Renal pelvis (tissue), 12 donors: Measurements from ENCODE around the gene MYL6B. TPM values are rescaled to one million over a fixed set of nuclear protein-coding genes. Genes with fewer than 3 reads are reported as not detected.
"Not testable (repeated sequence)": the region's sequence is repeated elsewhere in the genome, so short reads cannot be mapped to it uniquely, and the experiment has no call there.

Experiments used
- DNase-seq: peaks from one replicate; pipeline ENCODE4 v3.0.0-alpha.2; 2013
- long read RNA-seq, 16 experiments: transcript quantifications; one replicate each; lab custom pipeline, GENCODE V29; 2026
- polyA plus RNA-seq, 3 donors: library from polyadenylated mRNA; unstranded; fragments of 120-200 nt; gene quantifications; one replicate each; pipeline ENCODE4 v1.2.1, GENCODE V29; 2013; ENCODE audit not compliant: insufficient read length in 3 of 3

Gene MYL6B
- polyA plus RNA-seq, result 100 to 1,000 TPM; 158 to 186 (median 174) TPM
- long read RNA-seq, donor 1, transcript MYL6B-208 (3 exons, 322 nt), result major isoform, 14 of 66 reads
- long read RNA-seq, donor 1, partial matches to known transcripts, result 15 of 66 reads
- long read RNA-seq, donor 1, other reads (novel, unspliced or antisense), result 31 of 66 reads
- long read RNA-seq, donor 2, transcript MYL6B-208 (3 exons, 322 nt), result major isoform, 13 of 84 reads
- long read RNA-seq, donor 2, partial matches to known transcripts, result 20 of 84 reads
- long read RNA-seq, donor 2, other reads (novel, unspliced or antisense), result 43 of 84 reads
- long read RNA-seq, donor 3, transcript MYL6B-208 (3 exons, 322 nt), result major isoform, 21 of 86 reads
- long read RNA-seq, donor 3, partial matches to known transcripts, result 8 of 86 reads
- long read RNA-seq, donor 3, other reads (novel, unspliced or antisense), result 53 of 86 reads
- long read RNA-seq, donor 4, transcript MYL6B-202 (2 exons, 887 nt), result minor isoform, 8 of 115 reads
- long read RNA-seq, donor 4, transcript MYL6B-208 (3 exons, 322 nt), result major isoform, 30 of 115 reads
- long read RNA-seq, donor 4, partial matches to known transcripts, result 27 of 115 reads
- long read RNA-seq, donor 4, other reads (novel, unspliced or antisense), result 44 of 115 reads
- long read RNA-seq, donor 5, transcript MYL6B-208 (3 exons, 322 nt), result major isoform, 15 of 40 reads
- long read RNA-seq, donor 5, partial matches to known transcripts, result 8 of 40 reads
- long read RNA-seq, donor 5, other reads (novel, unspliced or antisense), result 12 of 40 reads
- long read RNA-seq, donor 6, transcript MYL6B-208 (3 exons, 322 nt), result major isoform, 23 of 57 reads
- long read RNA-seq, donor 6, partial matches to known transcripts, result 11 of 57 reads
- long read RNA-seq, donor 6, other reads (novel, unspliced or antisense), result 19 of 57 reads
- long read RNA-seq, donor 7, transcript MYL6B-208 (3 exons, 322 nt), result major isoform, 27 of 79 reads
- long read RNA-seq, donor 7, partial matches to known transcripts, result 11 of 79 reads
- long read RNA-seq, donor 7, other reads (novel, unspliced or antisense), result 34 of 79 reads
- long read RNA-seq, donor 8, transcript MYL6B-208 (3 exons, 322 nt), result major isoform, 10 of 53 reads
- long read RNA-seq, donor 8, partial matches to known transcripts, result 19 of 53 reads
- long read RNA-seq, donor 8, other reads (novel, unspliced or antisense), result 19 of 53 reads
- long read RNA-seq, donor 9, transcript MYL6B-202 (2 exons, 887 nt), result minor isoform, 7 of 181 reads
- long read RNA-seq, donor 9, transcript MYL6B-208 (3 exons, 322 nt), result major isoform, 30 of 181 reads
- long read RNA-seq, donor 9, partial matches to known transcripts, result 82 of 181 reads
- long read RNA-seq, donor 9, other reads (novel, unspliced or antisense), result 57 of 181 reads
- long read RNA-seq, donor 10, transcript MYL6B-208 (3 exons, 322 nt), result major isoform, 9 of 70 reads
- long read RNA-seq, donor 10, partial matches to known transcripts, result 18 of 70 reads
- long read RNA-seq, donor 10, other reads (novel, unspliced or antisense), result 39 of 70 reads
- long read RNA-seq, donor 11, transcript MYL6B-208 (3 exons, 322 nt), result major isoform, 15 of 103 reads
- long read RNA-seq, donor 11, transcript MYL6B-202 (2 exons, 887 nt), result minor isoform, 5 of 103 reads
- long read RNA-seq, donor 11, partial matches to known transcripts, result 43 of 103 reads
- long read RNA-seq, donor 11, other reads (novel, unspliced or antisense), result 35 of 103 reads
- long read RNA-seq, donor 12, transcript MYL6B-208 (3 exons, 322 nt), result major isoform, 26 of 242 reads
- long read RNA-seq, donor 12, transcript MYL6B-202 (2 exons, 887 nt), result minor isoform, 10 of 242 reads
- long read RNA-seq, donor 12, partial matches to known transcripts, result 156 of 242 reads
- long read RNA-seq, donor 12, other reads (novel, unspliced or antisense), result 44 of 242 reads
- long read RNA-seq, donor 13, transcript MYL6B-208 (3 exons, 322 nt), result major isoform, 9 of 31 reads
- long read RNA-seq, donor 13, partial matches to known transcripts, result 0 of 31 reads
- long read RNA-seq, donor 13, other reads (novel, unspliced or antisense), result 15 of 31 reads
- long read RNA-seq, donor 14, result 0 reads
- long read RNA-seq, donor 15, transcript MYL6B-202 (2 exons, 887 nt), result minor isoform, 8 of 757 reads
- long read RNA-seq, donor 15, transcript MYL6B-208 (3 exons, 322 nt), result major isoform, 21 of 757 reads
- long read RNA-seq, donor 15, partial matches to known transcripts, result 517 of 757 reads
- long read RNA-seq, donor 15, other reads (novel, unspliced or antisense), result 205 of 757 reads
- long read RNA-seq, donor 16, transcript MYL6B-202 (2 exons, 887 nt), result minor isoform, 6 of 89 reads
- long read RNA-seq, donor 16, transcript MYL6B-208 (3 exons, 322 nt), result major isoform, 21 of 89 reads
- long read RNA-seq, donor 16, partial matches to known transcripts, result 15 of 89 reads
- long read RNA-seq, donor 16, other reads (novel, unspliced or antisense), result 42 of 89 reads

- peak; percentile 91 for DNase-seq
Observed at GRCh38 chr12:56152132-56152755, at the start of gene MYL6B. TSS of gene MYL6B (plus strand) at chr12:56152587. CDS start at chr12:56153919, 1,332 bp downstream.

GRCh38 chr12:56102683-56103065 is 49.7 kb upstream of the MYL6B start:
- DNase-seq, result no peak

- no peak for DNase-seq
Observed at GRCh38 chr12:56103066-56103711, 49.2 kb upstream of the MYL6B start.

- DNase-seq, result no peak
Observed at GRCh38 chr12:56103823-56104108, 48.6 kb upstream of the MYL6B start.

GRCh38 chr12:56104109-56104814 is 48.1 kb upstream of the MYL6B start, which contains the start of gene PA2G4:
TSS of gene PA2G4 (plus strand) at chr12:56104559. CDS start at chr12:56104738, 179 bp downstream.
- DNase-seq, result peak; percentile 99

- no peak for DNase-seq
Observed at GRCh38 chr12:56104815-56105608, 47.4 kb upstream of the MYL6B start.

- DNase-seq, result no peak
Observed at GRCh38 chr12:56105609-56105902, 46.8 kb upstream of the MYL6B start.

GRCh38 chr12:56107242-56107641 is 45.1 kb upstream of the MYL6B start:
- no peak for DNase-seq

GRCh38 chr12:56110571-56110970 is 41.8 kb upstream of the MYL6B start:
- DNase-seq, result no peak

GRCh38 chr12:56114084-56114483 is 38.3 kb upstream of the MYL6B start:
- no peak for DNase-seq

GRCh38 chr12:56115329-56115728 is 37.1 kb upstream of the MYL6B start:
- DNase-seq, result no peak

GRCh38 chr12:56116267-56117081 is 35.9 kb upstream of the MYL6B start, which contains the start of gene RPL41:
TSS of gene RPL41 (plus strand) at chr12:56116633.
- DNase-seq, result peak; percentile 97

- not testable (repeated sequence) for DNase-seq
Observed at GRCh38 chr12:56117082-56117706, 35.2 kb upstream of the MYL6B start.

GRCh38 chr12:56117778-56118687 is 34.4 kb upstream of the MYL6B start, which contains the start of gene ZC3H10:
TSS of gene ZC3H10 (plus strand) at chr12:56118266. CDS start at chr12:56120563, 2,297 bp downstream.
- peak; percentile 99 for DNase-seq
